ENCODE measurements around the gene OAF. TPM values are rescaled to one million over a fixed set of nuclear protein-coding genes. Genes with fewer than 3 reads are reported as not detected.

OAF gene
- total and polyA plus RNA-seq, 9 of the 15 experiments (the other 6 are each of a cell fraction or from before 2014, with no cell fraction given): 1.1 to 21.6 (median 7.5) TPM

GRCh38 chr11:120200677-120201076, 10.2 kb upstream of the OAF start (continued):
- TF ChIP-seq TFE3 (CRISPR knock-in tag; IDR thresholded peaks at IDR 0.05) (no peak), PURB (CRISPR knock-in tag; IDR thresholded peaks at IDR 0.05; ENCODE audit: low read depth) (no peak), ELF1 (tag; IDR thresholded peaks at IDR 0.05) (no peak), SAP30 (IDR thresholded peaks at IDR 0.05; ENCODE audit: borderline replicate concordance, insufficient read depth, low read depth, low read length, poor library complexity, severe bottlenecking) (no peak), POLR2AphosphoS5 (IDR thresholded peaks at IDR 0.05; ENCODE audit: control insufficient read depth, insufficient read depth, low read depth, low read length) (no peak)

- intact Hi-C loops (cut with micrococcal nuclease) (no loop called here), in situ Hi-C loops (cut with MboI) (no loop called here)
- Histone ChIP-seq H3K9ac (ENCODE audit: insufficient read depth in 1 of 2, low read depth in 2 of 2, low read length in 2 of 2) (no peak overlapping the region), H3K4me1 (replicated peaks in 1 of 2; ENCODE audit: control insufficient read depth in 2 of 2, insufficient read depth in 2 of 2, low read length in 2 of 2) (0 out of 5 replicates have a peak, but pooled peaks cover 0 to 5% of the 10 kb centered on the region in 2 experiments), H3K79me2 (ENCODE audit: control insufficient read depth, insufficient read depth, low read length) (no peaks in the 10 kb centered on the region), H3K27me3 (ENCODE audit: control insufficient read depth in 2 of 2, insufficient read depth in 2 of 2, low read length in 2 of 2) (peaks cover 22 to 28% of the 10 kb centered on the region in 2 experiments; a peak in 3 of 5 replicates), H3K9me3 (replicated peaks; ENCODE audit: control insufficient read depth, insufficient read depth, low read depth, low read length) (no peaks in the 10 kb centered on the region), H3K27ac (ENCODE audit: extremely low read depth, low read depth, low read length) (no peak overlapping the region), H3K9me1 (ENCODE audit: control insufficient read depth, insufficient read depth, low read length) (peaks cover 2% of the 10 kb centered on the region), H3K4me2 (ENCODE audit: insufficient read depth, low read length) (no peak overlapping the region), H4K20me1 (replicated peaks; ENCODE audit: control insufficient read depth, insufficient read depth, low read length) (peaks cover 3% of the 10 kb centered on the region; the same call in 1 of the 2 replicates), H3K4me3 (no peak overlapping the region), H2AFZ (ENCODE audit: low read depth, low read length) (no peak overlapping the region), H3K36me3 (ENCODE audit: control insufficient read depth, insufficient read depth, low read length) (no peaks in the 10 kb centered on the region)
- no peak for FAIRE-seq
- ATAC-seq: no peak
- CTCF ChIA-PET (ENCODE audit: low intra/inter-chr PET ratio): no interaction called here
- POLR2A ChIA-PET: no interaction called here
- no peak for DNase-seq (ENCODE audit: extremely low read depth in 1 of 4, low spot score in 3 of 4)
- BruUV-seq (replicated peaks): no TSS peak
- WGBS (ENCODE audit: insufficient coverage, low coverage, missing lambda C conversion rate): 3% methylated on average over 3 of the region's 3 CpGs
- TF ChIP-seq STAT5A (IDR thresholded peaks at IDR 0.05; ENCODE audit: borderline replicate concordance, low read length) (no peak), GMEB1 (CRISPR knock-in tag; IDR thresholded peaks at IDR 0.05) (no peak), NFIC (IDR thresholded peaks at IDR 0.05) (no peak), STAT5B (CRISPR knock-in tag; IDR thresholded peaks at IDR 0.05) (no peak), NUFIP1 (IDR thresholded peaks at IDR 0.05; ENCODE audit: partially characterized antibody) (no peak), ZSCAN29 (IDR thresholded peaks at IDR 0.05) (no peak), CGGBP1 (CRISPR knock-in tag; IDR thresholded peaks at IDR 0.05) (no peak), NBN (IDR thresholded peaks at IDR 0.05; ENCODE audit: low read depth) (no peak)
Measured at GRCh38 chr11:120201653-120202052, 9.2 kb upstream of the OAF start.

Data from K562 (cell line).